B cell (primary cell): Measurements from ENCODE around the gene STMN3. TPM values are rescaled to one million over a fixed set of nuclear protein-coding genes. Genes with fewer than 3 reads are reported as not detected.

ENCODE experiments used
- ATAC-seq: fragments of 200-7000 bp; cut with Tn5 transposase; one replicate; pipeline ENCODE4 v1.10.0; 2021; ENCODE audit warnings: low read depth, mild to moderate bottlenecking, moderate number of reproducible peaks, moderate library complexity
- CTCF ChIA-PET: fragments of 350-600 bp; sonication (Branson Sonifier 250); formaldehyde crosslinking; loops from one replicate; lab custom pipeline; 2021; ENCODE audit warnings: antibody characterized with exemption, inconsistent platforms; lab: Charles Lee
- POLR2A ChIA-PET: fragments of 350-600 bp; sonication (Branson Sonifier 250); formaldehyde crosslinking; loops from one replicate; lab custom pipeline; 2021; ENCODE audit warnings: antibody characterized with exemption; lab: Charles Lee
- DNase-seq: peaks from one replicate; pipeline ENCODE4 v3.0.0; 2013
- H2AFZ ChIP-seq: 2 replicates; pipeline ENCODE4 v1.6.1; 2012; ENCODE audit warnings: mild to moderate bottlenecking, low read depth, low read length; ENCODE audit not compliant: insufficient read depth, poor library complexity, severe bottlenecking
- H3K27ac ChIP-seq, 2 donors: 1 replicate in 1 of 2; 2 replicates in 1 of 2; pipeline ENCODE4 v1.5.1; 2012 to 2013; ENCODE audit warnings: low read length in 2 of 2, mild to moderate bottlenecking in 2 of 2, moderate library complexity in 1 of 2
- H3K27me3 ChIP-seq, 4 experiments: fragments of 200-600 bp in 1 of 4; sonication (generic) in 1 of 4; replicated peaks in 1 of 4; 1 replicate in 2 of 4; 2 replicates in 2 of 4; pipeline versions ENCODE4 v1.6.1 to v1.7.0; 2013 to 2016; ENCODE audit warnings: low read length in 3 of 4, mild to moderate bottlenecking in 2 of 4, mixed read lengths in 1 of 4, moderate library complexity in 1 of 4; ENCODE audit not compliant: insufficient read depth in 4 of 4, control insufficient read depth in 3 of 4; ENCODE audit errors: control extremely low read depth in 1 of 4
- H3K36me3 ChIP-seq, 2 experiments: replicated peaks in 1 of 2; 1 replicate in 1 of 2; 2 replicates in 1 of 2; pipeline versions ENCODE4 v1.6.1 to v1.7.1; 2013; ENCODE audit warnings: low read length in 1 of 2; ENCODE audit not compliant: insufficient read depth in 2 of 2, control insufficient read depth in 1 of 2; ENCODE audit errors: control extremely low read depth in 1 of 2, extremely low read depth in 1 of 2
- H3K4me1 ChIP-seq, 2 donors: fragments of 200-600 bp in 1 of 2; sonication (generic) in 1 of 2; 1 replicate in 1 of 2; 2 replicates in 1 of 2; pipeline versions ENCODE4 v1.5.1 to v1.6.1; 2013 to 2017; ENCODE audit warnings: low read length in 2 of 2; ENCODE audit not compliant: control insufficient read depth in 2 of 2, insufficient read depth in 2 of 2
- H3K4me2 ChIP-seq: replicated peaks from 2 replicates; pipeline ENCODE3; 2012; ENCODE audit warnings: mild to moderate bottlenecking, low read depth, low read length; ENCODE audit not compliant: poor library complexity, severe bottlenecking
- H3K4me3 ChIP-seq, 5 experiments: fragments of 200-600 bp in 1 of 5; sonication (generic) in 1 of 5; 1 replicate in 3 of 5; 2 replicates in 2 of 5; pipeline versions ENCODE4 v1.5.1 to v1.7.0; 2011 to 2016; ENCODE audit warnings: low read length in 4 of 5, mild to moderate bottlenecking in 4 of 5, low read depth in 2 of 5, control low read depth in 1 of 5, moderate library complexity in 1 of 5; ENCODE audit not compliant: insufficient read depth in 1 of 5; ENCODE audit errors: control extremely low read depth in 1 of 5, extremely low read depth in 1 of 5
- H3K79me2 ChIP-seq: fragments of 200-600 bp; sonication (generic); one replicate; pipeline ENCODE4 v1.6.0; 2016; ENCODE audit warnings: low read length; ENCODE audit not compliant: control insufficient read depth, insufficient read depth
- H3K9ac ChIP-seq: fragments of 200-600 bp; sonication (generic); 2 replicates; pipeline ENCODE4 v1.6.1; 2017; ENCODE audit warnings: mild to moderate bottlenecking, low read length, moderate library complexity
- H3K9me3 ChIP-seq, 3 donors: one replicate each; pipeline versions ENCODE4 v1.6.1 to v1.7.1; 2013; ENCODE audit warnings: low read length in 2 of 3; ENCODE audit not compliant: control insufficient read depth in 2 of 3, insufficient read depth in 1 of 3; ENCODE audit errors: control extremely low read depth in 1 of 3
- H4K20me1 ChIP-seq: 2 replicates; pipeline ENCODE4 v1.6.0; 2012; ENCODE audit warnings: mild to moderate bottlenecking, low read length; ENCODE audit not compliant: insufficient read depth, control insufficient read depth, poor library complexity, severe bottlenecking
- H3K27ac Mint-ChIP-seq: one replicate; pipeline ENCODE4 v1.8.0; 2021; ENCODE audit warnings: mixed read lengths
- H3K27me3 Mint-ChIP-seq: one replicate; pipeline ENCODE4 v1.8.0; 2021; ENCODE audit warnings: mixed read lengths
- H3K4me1 Mint-ChIP-seq: one replicate; pipeline ENCODE4 v1.8.0; 2021; ENCODE audit warnings: mixed read lengths
- H3K4me3 Mint-ChIP-seq: one replicate; pipeline ENCODE4 v1.8.0; 2021; ENCODE audit warnings: mixed read lengths
- H3K9me3 Mint-ChIP-seq: one replicate; pipeline ENCODE4 v1.8.0; 2022; ENCODE audit warnings: mixed read lengths; ENCODE audit not compliant: insufficient read depth
- EZH2 ChIP-seq: IDR thresholded peaks from 2 replicates; pipeline ENCODE4 v1.6.1; 2012; ENCODE audit warnings: borderline replicate concordance, low read depth, mild to moderate bottlenecking, moderate library complexity, low read length; ENCODE audit not compliant: insufficient read depth, poor library complexity, severe bottlenecking
- WGBS: methylation state at CpG from one replicate; pipeline ENCODE4 v1.1.5; 2013; ENCODE audit warnings: missing lambda C conversion rate; ENCODE audit not compliant: insufficient coverage; 5-methylcytosine and 5-hydroxymethylcytosine counted together
- intact Hi-C: fragments of 100-400 bp; cut with micrococcal nuclease; formaldehyde crosslinking; loops from one replicate; pipeline ENCODE4 v1.10.0; 2022
- polyA plus RNA-seq: library from polyadenylated mRNA; depleted of rRNA; stranded (reverse); fragments of >200 nt; gene quantifications from 2 replicates; pipeline ENCODE4 v1.2.3, GENCODE V29; 2012
- total RNA-seq, 2 donors: library from RNA; stranded (reverse); fragments of 120-200 nt in 1 of 2; gene quantifications; 1 replicate in 1 of 2; 2 replicates in 1 of 2; pipeline versions ENCODE4 v1.2.3 to v1.2.4, GENCODE V29; 2013 to 2022
- TF ChIP-seq, protein P1 (sequence below): fragments of 200-600 bp; IDR thresholded peaks from one replicate; pipeline ENCODE4 v1.8.0; 2022; ENCODE audit warnings: antibody characterized with exemption, mild to moderate bottlenecking

STMN3 gene
- total and polyA plus RNA-seq, 2 donors (not counting 1 experiment from before 2014, with no cell fraction given), result 35.0 to 59.4 TPM

GRCh38 chr20:63688228-63689045, 35.2 kb upstream of the STMN3 start:
- 90% methylated on average over 31 of the region's 31 CpGs for WGBS
- intact Hi-C loops, result no loop called here
- Mint-ChIP-seq H3K9me3 (no peaks in the 10 kb centered on the region), H3K27ac (no peak overlapping the region), H3K27me3 (no peaks in the 10 kb centered on the region), H3K4me3 (no peak overlapping the region), H3K4me1 (peaks cover 3% of the 10 kb centered on the region)
- Histone ChIP-seq H3K79me2 (no peaks in the 10 kb centered on the region), H3K27ac (no peak overlapping the region), H3K36me3 (no peaks in the 10 kb centered on the region), H4K20me1 (no peaks in the 10 kb centered on the region), H3K4me1 (peaks cover 0 to 14% of the 10 kb centered on the region in 2 donors), H2AFZ (no peak overlapping the region), H3K27me3 (peaks cover 0 to 2% (median 0%) of the 10 kb centered on the region in 4 experiments), H3K4me2 (no peak overlapping the region), H3K9ac (no peak overlapping the region), H3K9me3 (peaks cover 0 to 3% (median 0%) of the 10 kb centered on the region in 3 donors), H3K4me3 (no peak overlapping the region)
- DNase-seq, result no peak
- TF ChIP-seq EZH2, result no peak
- TF ChIP-seq, protein P1, sequence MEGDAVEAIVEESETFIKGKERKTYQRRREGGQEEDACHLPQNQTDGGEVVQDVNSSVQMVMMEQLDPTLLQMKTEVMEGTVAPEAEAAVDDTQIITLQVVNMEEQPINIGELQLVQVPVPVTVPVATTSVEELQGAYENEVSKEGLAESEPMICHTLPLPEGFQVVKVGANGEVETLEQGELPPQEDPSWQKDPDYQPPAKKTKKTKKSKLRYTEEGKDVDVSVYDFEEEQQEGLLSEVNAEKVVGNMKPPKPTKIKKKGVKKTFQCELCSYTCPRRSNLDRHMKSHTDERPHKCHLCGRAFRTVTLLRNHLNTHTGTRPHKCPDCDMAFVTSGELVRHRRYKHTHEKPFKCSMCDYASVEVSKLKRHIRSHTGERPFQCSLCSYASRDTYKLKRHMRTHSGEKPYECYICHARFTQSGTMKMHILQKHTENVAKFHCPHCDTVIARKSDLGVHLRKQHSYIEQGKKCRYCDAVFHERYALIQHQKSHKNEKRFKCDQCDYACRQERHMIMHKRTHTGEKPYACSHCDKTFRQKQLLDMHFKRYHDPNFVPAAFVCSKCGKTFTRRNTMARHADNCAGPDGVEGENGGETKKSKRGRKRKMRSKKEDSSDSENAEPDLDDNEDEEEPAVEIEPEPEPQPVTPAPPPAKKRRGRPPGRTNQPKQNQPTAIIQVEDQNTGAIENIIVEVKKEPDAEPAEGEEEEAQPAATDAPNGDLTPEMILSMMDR, result no peak
- ATAC-seq, result no peak
- POLR2A ChIA-PET, result interaction anchor here (0.6 kb wide), 1 partner anchor 163 kb away, joined by 4 read pairs; no protein-coding TSS in a partner anchor
- CTCF ChIA-PET, result no interaction called here
